ENCODE results near the gene SETD6. TPM values are rescaled to one million over a fixed set of nuclear protein-coding genes. Genes with fewer than 3 reads are reported as not detected.
A peak's percentile ranks its signal among the peaks of the same experiment; 100 is the strongest.

SETD6 gene
- total RNA-seq = 10 to 100 TPM; 14.8 to 15.5 TPM

- Mint-ChIP-seq H3K27ac (peak within 1 kb of the TSS; percentile 90), H3K36me3 (ENCODE audit: low read depth) (peaks cover 33% of the 10 kb centered on the region), H3K27me3 (no peaks in the 10 kb centered on the region), H3K4me1 (ENCODE audit: low read depth) (peaks cover 36% of the 10 kb centered on the region), H3K9me3 (no peaks in the 10 kb centered on the region), H3K4me3 (peak within 1 kb of the TSS; percentile 92)
- intact Hi-C loops (cut with micrococcal nuclease) = loop anchor here (5.0 to 10.0 kb wide), 2 partner anchors 217 to 250 kb away; partner anchors contain the start of gene GOT2
- ChIA-PET CTCF (interaction anchor here (1.2 to 5.5 kb wide), 5 partner anchors 20 to 240 kb away, joined by 3 to 61 read pairs (median 4); no protein-coding TSS in a partner anchor), POLR2A (interaction anchor here (0.8 to 4.8 kb wide), 7 partner anchors 9 to 217 kb away, joined by 3 to 29 read pairs (median 4); partner anchors contain the start of genes CNOT1 and SLC38A7)
- TF ChIP-seq CTCF (IDR thresholded peaks at IDR 0.05) = no peak
- ATAC-seq (peak; percentile 77), DNase-seq (peak; percentile 83)
Observed at GRCh38 chr16:58515125-58515870, at the start of gene SETD6. Gene SETD6 (plus strand): TSS chr16:58515517. CDS start chr16:58515538, 21 bp downstream.

- intact Hi-C loops (cut with micrococcal nuclease) = no loop called here
- no peak for DNase-seq
- CTCF ChIA-PET = interaction anchor here (3.0 kb wide), 1 partner anchor 129 kb away, joined by 10 read pairs; no protein-coding TSS in a partner anchor
- Mint-ChIP-seq H3K27me3 (peaks cover 46% of the 10 kb centered on the region), H3K4me3 (no peak overlapping the region), H3K4me1 (ENCODE audit: low read depth) (peaks cover 7% of the 10 kb centered on the region), H3K27ac (no peak overlapping the region), H3K9me3 (no peaks in the 10 kb centered on the region), H3K36me3 (ENCODE audit: low read depth) (no peaks in the 10 kb centered on the region)
- TF ChIP-seq CTCF (IDR thresholded peaks at IDR 0.05) = no peak
- POLR2A ChIA-PET = no interaction called here
- no peak for ATAC-seq
Observed at GRCh38 chr16:58465817-58466216, 49.5 kb upstream of the SETD6 start.

- Mint-ChIP-seq H3K36me3 (ENCODE audit: low read depth) (no peaks in the 10 kb centered on the region), H3K4me1 (ENCODE audit: low read depth) (peaks cover 7% of the 10 kb centered on the region), H3K4me3 (no peak overlapping the region), H3K27ac (no peak overlapping the region), H3K9me3 (no peaks in the 10 kb centered on the region), H3K27me3 (peaks cover 46% of the 10 kb centered on the region)
- CTCF ChIA-PET = interaction anchor here (3.0 kb wide), 1 partner anchor 129 kb away, joined by 10 read pairs; no protein-coding TSS in a partner anchor
- TF ChIP-seq CTCF (IDR thresholded peaks at IDR 0.05) = no peak
- ATAC-seq (no peak), DNase-seq (no peak)
- intact Hi-C loops (cut with micrococcal nuclease) = no loop called here
- POLR2A ChIA-PET = no interaction called here
Observed at GRCh38 chr16:58466396-58466795, 48.9 kb upstream of the SETD6 start.

- intact Hi-C loops (cut with micrococcal nuclease) = no loop called here
- peaks cover 38% of the 10 kb centered on the region for H3K27me3 Mint-ChIP-seq
Observed at GRCh38 chr16:58467905-58468304, 47.4 kb upstream of the SETD6 start.

More at GRCh38 chr16:58467905-58468304, 47.4 kb upstream of the SETD6 start:
- Mint-ChIP-seq H3K36me3 (ENCODE audit: low read depth) (no peaks in the 10 kb centered on the region), H3K4me3 (no peak overlapping the region), H3K27ac (no peak overlapping the region), H3K4me1 (ENCODE audit: low read depth) (peaks cover 7% of the 10 kb centered on the region), H3K9me3 (no peaks in the 10 kb centered on the region)
- DNase-seq = no peak
- ChIA-PET CTCF (interaction anchor here (1.3 kb wide), 1 partner anchor 288 kb away, joined by 3 read pairs; no protein-coding TSS in a partner anchor), POLR2A (no interaction called here)
- ATAC-seq = no peak
- TF ChIP-seq CTCF (IDR thresholded peaks at IDR 0.05) = no peak
